ENCODE data around the gene GSKIP. TPM values are rescaled to one million over a fixed set of nuclear protein-coding genes. Genes with fewer than 3 reads are reported as not detected.

GSKIP gene
- 10 to 100 TPM in 2 of 4 donors, 1 to 10 TPM in 2; 6.7 to 15.1 (median 8.6) TPM for total RNA-seq

GRCh38 chr14:96362965-96363750 is at the start of gene GSKIP, which contains the start of gene ATG2B:
Gene GSKIP (plus strand): TSS chr14:96363526. CDS start chr14:96382248, 18,722 bp downstream.
Gene ATG2B (minus strand): TSS chr14:96363341. CDS start chr14:96362976, 365 bp downstream.
- DNase-seq (peak; percentile 88 to 90), ATAC-seq (peak; percentile 92 to 93)
- intact Hi-C loops (cut with DNase I; ENCODE audit: low total_unique reads), result loop anchor here (1.0 to 2.0 kb wide), 3 partner anchors 28 to 139 kb away; partner anchors contain the start of gene PAPOLA
- in situ Hi-C loops (cut with MboI; ENCODE audit: low sequenced_read_pairs in 4 of 4), result no loop called here
- no peaks in the 10 kb centered on the region for H3K27me3 ChIP-seq
- H3K4me3 ChIP-seq, result peak within 1 kb of the TSS; percentile 79 to 99 (median 88)
- TF ChIP-seq CTCF (IDR thresholded peaks at IDR 0.05 in 4 of 5, conservative IDR thresholded peaks at IDR 0.05 in 1 of 5), result no peak
- TF ChIP-seq POLR2A (IDR thresholded peaks at IDR 0.05), result peak; percentile 71 to 75
- no peaks in the 10 kb centered on the region for H3K9me3 ChIP-seq
- H3K36me3 ChIP-seq, result no peaks in the 10 kb centered on the region
- peaks cover 30 to 32% of the 10 kb centered on the region in 2 donors for H3K4me1 ChIP-seq
- peak within 1 kb of the TSS; percentile 93 to 96 (median 96) for H3K27ac ChIP-seq

- Histone ChIP-seq H3K27ac (no peak overlapping the region), H3K4me1 (no peaks in the 10 kb centered on the region), H3K4me3 (no peak overlapping the region), H3K27me3 (no peaks in the 10 kb centered on the region), H3K9me3 (no peaks in the 10 kb centered on the region), H3K36me3 (peaks cover 13 to 78% of the 10 kb centered on the region in 2 donors)
- no peak for DNase-seq
- ATAC-seq, result no peak
- intact Hi-C loops (cut with DNase I; ENCODE audit: low total_unique reads), result no loop called here
- in situ Hi-C loops (cut with MboI; ENCODE audit: low sequenced_read_pairs in 4 of 4), result loop anchor here in 1 of 4 donors (25.0 kb wide), 1 partner anchor 221 kb away; no protein-coding TSS in a partner anchor
- TF ChIP-seq CTCF (IDR thresholded peaks at IDR 0.05 in 4 of 5, conservative IDR thresholded peaks at IDR 0.05 in 1 of 5) (no peak), POLR2A (IDR thresholded peaks at IDR 0.05) (no peak)
Measured at GRCh38 chr14:96316087-96316486, 47.2 kb upstream of the GSKIP start.

- no peak for ATAC-seq
- Histone ChIP-seq H3K4me3 (no peak overlapping the region), H3K27ac (no peak overlapping the region), H3K27me3 (no peaks in the 10 kb centered on the region), H3K4me1 (no peaks in the 10 kb centered on the region), H3K36me3 (peaks cover 13 to 80% of the 10 kb centered on the region in 2 donors), H3K9me3 (no peaks in the 10 kb centered on the region)
- DNase-seq, result no peak
- in situ Hi-C loops (cut with MboI; ENCODE audit: low sequenced_read_pairs in 4 of 4) (loop anchor here in 1 of 4 donors (25.0 kb wide), 1 partner anchor 218 kb away; no protein-coding TSS in a partner anchor), intact Hi-C loops (cut with DNase I; ENCODE audit: low total_unique reads) (no loop called here)
- TF ChIP-seq POLR2A (IDR thresholded peaks at IDR 0.05) (no peak), CTCF (IDR thresholded peaks at IDR 0.05 in 4 of 5, conservative IDR thresholded peaks at IDR 0.05 in 1 of 5) (no peak)
Measured at GRCh38 chr14:96318836-96319235, 44.5 kb upstream of the GSKIP start.

- ATAC-seq (no peak), DNase-seq (no peak)
- in situ Hi-C loops (cut with MboI; ENCODE audit: low sequenced_read_pairs in 4 of 4), result loop anchor here in 1 of 4 donors (25.0 kb wide), 1 partner anchor 217 kb away; no protein-coding TSS in a partner anchor
- Histone ChIP-seq H3K27ac (no peak overlapping the region), H3K4me1 (no peaks in the 10 kb centered on the region), H3K27me3 (no peaks in the 10 kb centered on the region), H3K4me3 (no peak overlapping the region), H3K36me3 (peaks cover 2 to 81% of the 10 kb centered on the region in 2 donors), H3K9me3 (no peaks in the 10 kb centered on the region)
- TF ChIP-seq CTCF (IDR thresholded peaks at IDR 0.05 in 4 of 5, conservative IDR thresholded peaks at IDR 0.05 in 1 of 5) (no peak), POLR2A (IDR thresholded peaks at IDR 0.05) (no peak)
- intact Hi-C loops (cut with DNase I; ENCODE audit: low total_unique reads), result no loop called here
Measured at GRCh38 chr14:96320605-96321004, 42.7 kb upstream of the GSKIP start.

All from gastrocnemius medialis (tissue), 4 donors.